Activated CD4-positive, alpha-beta T cell treated with anti-CD3 and anti-CD28 coated beads, Interleukin-2, amount 50 U/mL, for 4 hours (primary cell): ENCODE data around the gene ZNF774.
A peak's percentile ranks its signal among the peaks of the same experiment; 100 is the strongest.
"Not testable (repeated sequence)": the region's sequence is repeated elsewhere in the genome, so short reads cannot be mapped to it uniquely, and the experiment has no call there.

Source experiments
- DNase-seq, 2 experiments: peaks; one replicate each; pipeline ENCODE4 v3.0.0-alpha.2; 2020

The ZNF774 gene

DNA sequence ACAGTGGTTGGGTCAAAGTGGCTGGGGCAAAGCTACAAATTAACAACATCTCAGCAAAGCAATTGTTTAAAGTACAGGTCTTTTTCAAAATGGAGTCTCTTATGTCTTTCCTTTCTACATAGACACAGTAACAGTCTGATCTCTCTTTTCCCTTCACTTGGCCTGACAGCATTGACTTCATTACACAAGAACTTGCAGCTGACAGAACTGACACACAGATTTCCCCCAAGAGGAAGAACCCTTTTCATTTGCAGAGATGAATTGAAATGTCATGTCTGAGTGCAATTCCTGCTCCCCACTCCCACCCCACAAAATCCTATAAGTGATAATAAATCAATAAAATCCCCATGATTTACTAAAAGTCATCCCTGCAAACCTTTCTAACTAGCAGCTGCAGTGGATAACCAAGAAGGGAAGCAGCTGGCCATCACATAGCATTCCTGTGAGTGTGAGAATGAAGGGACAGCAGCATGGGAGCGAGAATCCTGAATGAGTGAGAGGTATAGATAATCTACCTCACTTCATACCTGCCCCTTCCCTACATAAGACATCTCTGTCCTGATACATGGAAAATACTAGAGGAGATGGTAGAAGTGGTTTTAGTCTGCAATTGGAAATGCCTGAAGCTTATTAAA is 4.5 kb upstream of the ZNF774 start:
- DNase-seq: not testable (repeated sequence)

DNA sequence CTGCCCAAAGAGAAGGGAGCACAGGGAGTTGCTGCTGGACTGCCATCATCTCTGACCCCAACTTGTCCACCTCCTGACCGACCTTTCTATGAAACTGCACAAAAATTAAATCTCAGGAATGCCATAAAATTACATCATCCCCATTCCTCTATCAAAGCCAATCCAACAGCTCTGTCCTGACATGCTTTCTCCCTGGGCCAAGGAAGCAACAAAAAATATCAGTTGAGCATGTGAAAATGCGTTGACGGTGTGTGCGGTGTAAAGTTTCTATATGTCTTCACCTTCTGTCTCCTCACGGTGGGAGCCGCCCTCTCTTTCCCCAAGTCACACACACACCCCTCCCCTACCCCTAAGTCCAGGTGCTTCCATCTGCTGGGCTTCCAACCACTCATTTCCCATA is 3.6 kb upstream of the ZNF774 start:
- no peak for DNase-seq

DNA sequence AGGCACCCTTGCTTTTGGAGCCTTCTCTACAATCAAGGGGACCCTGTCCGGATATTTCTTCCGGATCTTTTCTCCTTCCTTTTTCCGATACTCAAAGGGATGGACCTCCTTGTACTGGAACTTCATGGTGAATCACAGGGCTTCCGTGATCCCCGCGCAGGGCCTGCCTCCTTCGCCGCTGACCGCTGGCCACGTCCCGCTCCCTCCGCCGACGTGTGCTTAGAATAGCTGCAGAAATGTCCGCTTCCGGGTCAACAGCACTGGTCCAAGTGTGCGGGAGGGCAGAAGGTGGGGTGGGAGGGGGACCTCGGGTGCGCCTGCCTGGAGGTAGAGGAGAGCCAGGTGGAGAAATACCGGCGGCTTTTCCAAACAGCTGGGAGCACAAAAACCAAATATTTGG is 3.0 kb upstream of the ZNF774 start:
- DNase-seq: no peak

DNA sequence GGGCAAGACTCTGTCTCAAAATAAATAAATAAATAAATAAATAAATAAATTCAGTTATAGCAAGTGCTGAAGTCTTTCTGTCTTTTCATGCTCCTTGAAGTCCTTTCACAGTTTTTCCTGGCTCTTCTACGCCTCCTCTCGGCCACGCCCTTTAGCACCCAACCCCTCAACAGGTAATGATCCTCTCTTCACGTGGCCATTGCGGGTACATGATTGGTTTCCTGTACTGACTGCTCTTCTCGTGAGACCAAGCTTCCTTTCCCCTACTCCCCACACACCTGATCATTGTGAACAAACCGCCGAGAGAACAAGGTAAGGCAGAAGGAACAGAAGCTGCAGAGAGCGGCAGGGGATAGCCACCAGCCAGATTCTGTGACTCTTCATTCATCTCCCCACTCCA is 2.3 kb upstream of the ZNF774 start:
- no peak for DNase-seq

DNA sequence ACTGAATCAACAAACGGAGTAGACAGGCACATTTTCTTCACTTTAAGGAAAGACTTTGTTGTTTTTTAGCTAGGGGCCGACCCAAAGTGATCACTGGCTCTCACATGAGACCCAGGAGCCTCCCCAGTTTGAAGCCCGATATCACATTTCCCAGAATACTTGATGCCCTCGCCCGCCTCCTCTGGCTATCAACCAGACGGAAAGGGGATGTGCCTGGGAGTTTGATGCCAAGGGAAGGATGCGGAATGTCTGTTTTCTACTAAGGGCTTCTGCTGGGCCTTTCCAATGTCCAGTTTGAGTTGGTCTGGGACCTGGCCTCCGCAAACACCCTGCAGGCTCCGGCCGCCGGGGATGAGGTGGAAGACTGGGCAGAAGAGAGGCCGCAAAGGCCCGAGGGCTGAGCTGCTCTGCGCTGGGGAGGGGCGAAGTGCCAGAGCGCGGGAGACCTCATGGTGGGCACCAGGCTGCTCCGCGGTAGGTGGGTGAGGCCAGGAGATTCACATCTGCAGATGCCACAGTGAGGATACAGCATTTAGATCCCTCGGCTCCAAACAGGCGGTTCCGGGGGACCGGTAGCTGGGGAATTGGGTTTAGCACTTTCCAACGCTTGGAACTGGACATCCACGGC is 491 bp upstream of the ZNF774 start:
- DNase-seq: no peak

DNA sequence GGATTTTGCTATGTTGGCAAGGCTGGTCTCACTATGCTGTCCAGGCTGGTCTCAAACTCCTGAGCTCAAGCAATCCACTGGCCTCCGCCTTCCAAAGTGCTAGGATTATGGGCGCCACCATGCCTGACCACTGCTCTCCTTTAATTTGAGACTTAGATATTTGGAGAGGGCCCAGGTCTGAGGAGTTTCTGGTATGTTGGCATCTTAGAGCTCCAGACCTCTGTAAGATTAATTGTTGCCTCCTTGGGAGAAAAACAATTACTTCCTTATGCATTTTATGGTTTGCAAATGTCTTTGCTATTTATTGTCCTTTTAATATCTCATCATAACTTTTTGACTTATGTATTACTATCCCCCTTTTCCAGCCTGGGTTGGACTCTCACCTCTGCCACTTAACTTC is 2.9 kb downstream of the ZNF774 start:
- DNase-seq: no peak

DNA sequence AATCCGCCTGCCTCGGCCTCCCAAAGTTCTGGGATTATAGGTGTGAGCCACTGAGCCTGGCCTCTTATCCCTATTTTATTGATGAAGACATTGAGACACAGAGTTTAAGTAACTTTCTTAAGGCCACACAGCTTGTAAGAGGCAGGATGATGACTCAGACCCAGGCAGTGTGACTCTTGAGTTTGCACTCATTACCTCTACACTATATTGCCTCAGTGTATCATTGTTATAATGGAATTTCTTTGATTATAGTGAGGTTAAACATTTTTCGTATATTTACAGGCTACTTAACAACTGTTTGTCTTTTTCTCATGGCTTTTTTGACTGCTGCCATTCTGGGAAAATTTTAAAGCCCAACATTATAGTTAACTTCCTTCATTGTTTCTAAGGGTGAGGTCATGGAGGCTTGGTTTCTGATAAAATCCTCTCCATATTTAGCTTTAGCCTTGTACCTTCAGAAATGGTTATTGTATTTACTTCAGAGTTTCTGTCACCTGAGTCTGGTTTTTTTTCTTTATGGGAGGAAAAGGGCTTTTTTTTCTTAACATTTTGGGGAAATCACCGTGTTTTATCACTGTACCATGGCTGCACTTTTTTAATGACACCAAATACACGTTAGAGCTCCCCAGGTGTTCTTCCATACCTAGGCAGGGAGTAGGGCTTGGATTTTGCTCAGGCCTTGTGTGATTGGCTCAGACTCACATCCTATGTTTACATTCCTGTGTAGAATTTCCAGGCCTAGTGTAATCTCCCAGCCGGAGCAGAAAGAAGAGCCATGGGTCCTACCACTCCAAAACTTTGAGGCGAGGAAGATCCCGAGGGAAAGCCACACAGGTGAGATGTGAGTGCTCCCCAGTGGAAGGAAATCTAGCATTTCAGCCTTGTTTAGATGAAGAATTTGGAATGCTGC is 6.3 kb downstream of the ZNF774 start:
- DNase-seq: no peak

DNA sequence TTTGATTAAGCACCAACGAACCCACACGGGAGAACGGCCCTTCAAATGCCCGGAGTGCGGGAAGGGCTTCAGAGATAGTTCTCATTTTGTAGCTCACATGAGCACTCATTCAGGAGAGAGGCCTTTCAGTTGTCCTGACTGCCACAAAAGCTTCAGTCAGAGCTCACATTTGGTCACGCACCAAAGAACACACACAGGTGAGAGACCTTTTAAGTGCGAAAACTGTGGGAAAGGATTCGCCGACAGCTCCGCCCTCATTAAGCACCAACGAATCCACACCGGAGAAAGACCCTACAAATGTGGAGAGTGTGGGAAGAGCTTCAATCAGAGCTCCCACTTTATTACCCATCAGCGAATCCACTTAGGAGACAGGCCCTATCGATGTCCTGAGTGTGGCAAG is 8.7 kb downstream of the ZNF774 start:
- no peak for DNase-seq

DNA sequence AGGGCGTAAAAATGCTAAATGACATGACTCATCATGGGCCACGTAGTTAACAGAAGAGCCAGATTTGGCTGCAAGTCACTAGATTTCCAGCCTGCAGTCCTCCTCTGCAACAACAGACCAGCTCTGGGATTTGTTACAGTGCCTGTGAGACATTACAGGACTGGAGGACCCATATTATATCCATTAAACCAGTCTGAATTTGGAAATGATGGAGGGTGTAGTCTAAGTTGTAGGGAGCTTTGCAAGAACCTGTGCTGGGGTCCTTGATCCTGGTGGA is 10.8 kb downstream of the ZNF774 start:
- no peak for DNase-seq

DNA sequence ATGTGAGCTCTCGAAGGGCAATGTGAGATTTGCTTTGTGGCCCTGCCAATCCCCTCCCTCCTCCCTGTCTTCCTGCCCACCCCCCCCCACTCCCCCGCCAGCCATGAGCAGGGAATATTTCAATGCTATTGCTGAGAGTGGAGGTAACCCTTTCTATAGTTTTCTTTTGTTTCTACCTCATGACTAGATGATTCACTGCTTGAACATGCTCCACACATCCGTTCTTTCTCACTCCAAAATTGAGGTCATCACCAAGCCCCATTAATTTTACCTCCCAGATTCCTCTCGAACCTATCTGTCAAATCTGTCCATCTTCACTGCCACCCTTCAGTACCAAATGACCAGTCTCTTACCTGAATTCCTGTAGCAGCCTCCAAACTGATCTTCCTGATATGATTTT is 12.2 kb downstream of the ZNF774 start:
- no peak for DNase-seq

DNA sequence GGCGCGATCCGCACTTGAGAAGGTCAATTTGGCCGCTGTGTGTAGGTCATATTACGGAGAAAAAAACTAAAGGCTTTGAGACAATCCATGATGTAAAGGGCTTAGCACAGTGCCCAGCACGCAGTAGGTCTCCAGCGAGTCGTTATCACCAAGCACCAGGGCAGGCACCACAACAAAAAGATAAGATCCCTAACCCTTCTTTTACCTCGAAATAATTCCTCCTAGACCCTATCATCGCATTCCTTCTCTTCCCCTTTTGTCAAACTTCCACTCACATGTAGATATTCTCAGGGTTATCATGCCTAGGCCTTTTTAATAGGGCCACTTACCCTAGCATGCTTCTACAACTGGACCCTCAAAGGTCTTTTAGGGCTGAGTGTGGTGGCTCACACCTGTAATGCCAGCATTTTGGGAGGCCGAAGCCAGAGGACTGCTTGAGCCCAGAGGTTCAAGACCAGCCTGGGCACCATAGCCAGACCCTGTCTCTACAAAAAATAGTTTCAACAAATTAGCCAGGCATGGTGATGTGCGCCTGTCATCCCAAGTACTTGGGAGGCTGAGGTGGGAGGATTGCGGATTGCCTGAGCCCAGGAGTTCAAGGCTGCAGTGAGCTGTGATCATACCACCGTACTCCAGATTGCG is 13.5 kb downstream of the ZNF774 start:
- no peak for DNase-seq

DNA sequence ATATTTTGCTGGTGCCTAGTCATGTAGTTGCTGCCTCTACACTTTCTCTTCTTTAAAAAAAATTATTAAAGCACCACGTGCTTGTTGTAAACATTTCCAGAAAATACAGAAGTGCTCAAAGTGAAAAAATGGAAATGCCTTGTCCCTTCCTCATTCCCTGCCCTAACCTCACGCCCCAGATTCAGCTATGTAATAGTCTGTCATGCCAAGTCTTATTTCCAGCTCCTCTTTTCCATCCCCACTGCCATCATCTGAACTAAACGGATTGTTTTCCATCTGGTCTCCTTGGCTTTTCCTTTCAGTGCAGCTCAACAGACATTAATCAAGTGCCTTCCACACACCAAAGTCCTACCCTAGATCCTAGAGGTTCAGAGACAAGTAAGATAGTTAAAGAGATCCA is 15.5 kb downstream of the ZNF774 start:
- DNase-seq: no peak

DNA sequence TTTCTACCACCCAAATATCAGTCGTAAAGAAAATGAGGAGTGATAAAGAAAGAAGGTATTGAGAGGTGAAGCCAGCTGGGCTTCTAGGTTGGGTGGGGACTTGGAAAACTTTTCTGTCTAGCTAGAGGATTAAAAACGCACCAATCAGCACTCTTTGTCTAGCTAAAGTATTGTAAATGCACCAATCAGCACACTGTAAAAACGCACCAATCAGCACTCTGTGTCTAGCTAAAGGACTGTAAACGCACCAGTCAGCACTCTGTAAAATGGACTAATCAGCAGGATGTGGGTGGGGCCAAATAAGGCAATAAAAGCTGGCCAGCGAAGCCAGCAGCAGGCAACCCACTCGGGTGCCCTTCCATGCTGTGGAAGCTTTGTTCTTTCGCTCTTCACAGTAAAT is 23.0 kb downstream of the ZNF774 start:
- DNase-seq: no peak

DNA sequence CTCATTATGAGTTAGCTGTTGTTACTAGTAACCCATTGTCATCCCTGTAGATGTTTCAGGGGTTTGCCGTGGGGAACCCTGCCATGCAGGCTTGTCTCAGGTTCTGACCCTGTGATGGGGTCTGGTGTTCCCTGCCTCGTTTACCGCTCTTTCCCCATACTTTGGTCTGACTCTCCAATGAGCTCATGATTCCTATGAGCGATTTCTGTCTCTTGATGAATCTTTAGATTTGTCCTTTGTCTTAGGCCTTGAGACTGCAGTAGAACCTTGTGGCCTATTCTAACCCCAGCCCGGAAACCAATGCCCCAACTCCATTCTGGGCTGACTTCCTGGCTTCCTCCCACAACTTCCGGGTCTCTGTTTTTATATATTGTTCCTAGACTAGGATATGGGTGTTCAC is 24.7 kb downstream of the ZNF774 start:
- peak; percentile 38 to 44 for DNase-seq

DNA sequence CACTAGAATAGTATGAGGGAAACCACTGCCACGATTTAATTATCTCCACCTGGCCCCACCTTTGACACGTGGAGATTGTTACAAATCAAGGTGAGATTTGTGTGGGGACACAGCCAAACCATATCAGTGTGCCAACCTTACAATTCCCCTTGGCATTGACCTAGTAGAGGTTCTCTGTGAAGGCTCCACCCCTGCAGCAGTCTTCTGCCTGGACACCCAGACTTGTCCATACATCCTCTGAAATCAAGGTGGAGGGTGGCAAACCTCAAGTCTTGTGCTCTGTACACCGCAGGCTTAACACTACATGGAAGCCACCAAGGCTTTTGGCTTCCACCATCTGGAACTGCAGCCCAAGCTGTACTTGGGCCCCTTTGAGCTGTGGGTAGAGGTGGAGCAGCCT is 27.2 kb downstream of the ZNF774 start:
- DNase-seq: no peak

DNA sequence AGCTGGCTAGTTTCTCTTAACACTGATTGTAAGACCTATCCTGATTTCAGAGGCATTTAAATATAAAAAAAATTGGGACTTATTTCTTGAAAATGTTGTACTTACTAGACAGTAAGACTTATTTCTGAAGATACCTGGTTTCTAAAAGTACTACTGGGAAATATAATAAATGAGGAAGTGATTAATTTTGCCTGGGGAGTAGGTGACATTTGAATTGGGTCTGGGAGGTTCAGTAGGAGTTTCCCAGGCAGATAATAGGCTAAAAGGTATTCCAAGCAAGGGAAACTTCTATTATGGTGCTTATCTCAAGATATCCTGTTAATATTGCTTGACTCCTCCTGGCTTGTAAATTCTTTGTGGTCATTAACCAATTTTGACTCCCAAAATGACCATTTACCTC is 29.4 kb downstream of the ZNF774 start:
- DNase-seq: no peak

DNA sequence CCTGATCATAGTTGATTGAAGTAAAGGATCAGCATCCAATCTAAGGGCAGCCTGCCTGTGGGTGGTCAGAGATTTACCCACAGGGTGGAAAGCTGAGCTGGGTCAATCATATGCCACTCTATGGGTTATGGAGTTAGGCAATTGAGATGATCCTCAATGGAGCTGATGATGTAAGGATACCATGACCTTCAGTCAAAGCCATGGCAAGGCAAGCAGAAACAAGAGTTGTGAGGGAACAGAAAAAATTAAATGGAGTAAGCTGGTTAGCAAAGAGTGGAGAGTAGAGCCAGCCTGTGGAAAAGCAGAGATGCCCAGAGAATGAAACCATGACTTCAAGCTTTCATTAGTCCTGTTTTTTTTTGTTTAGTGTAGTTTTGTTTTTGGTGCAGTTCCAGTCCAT is 30.2 kb downstream of the ZNF774 start:
- no peak for DNase-seq

DNA sequence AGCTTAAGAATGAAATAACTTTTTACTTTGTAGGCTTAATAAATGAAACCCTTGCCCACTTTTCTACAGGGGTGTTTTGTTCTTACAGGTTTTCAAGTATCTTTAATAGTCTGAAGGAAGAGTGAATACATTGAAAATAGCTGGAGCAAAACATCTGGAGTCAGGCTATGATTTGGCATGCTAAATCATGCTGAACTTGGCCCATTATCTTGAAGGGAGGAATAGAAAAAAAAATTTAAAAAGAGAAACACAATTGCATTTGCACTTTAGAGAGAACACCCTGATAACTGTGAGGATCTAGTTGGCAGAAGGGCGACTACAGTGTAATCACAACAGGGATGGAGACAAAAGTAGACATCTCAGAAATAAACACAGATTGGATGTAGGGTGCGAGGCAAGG is 34.1 kb downstream of the ZNF774 start:
- no peak for DNase-seq

DNA sequence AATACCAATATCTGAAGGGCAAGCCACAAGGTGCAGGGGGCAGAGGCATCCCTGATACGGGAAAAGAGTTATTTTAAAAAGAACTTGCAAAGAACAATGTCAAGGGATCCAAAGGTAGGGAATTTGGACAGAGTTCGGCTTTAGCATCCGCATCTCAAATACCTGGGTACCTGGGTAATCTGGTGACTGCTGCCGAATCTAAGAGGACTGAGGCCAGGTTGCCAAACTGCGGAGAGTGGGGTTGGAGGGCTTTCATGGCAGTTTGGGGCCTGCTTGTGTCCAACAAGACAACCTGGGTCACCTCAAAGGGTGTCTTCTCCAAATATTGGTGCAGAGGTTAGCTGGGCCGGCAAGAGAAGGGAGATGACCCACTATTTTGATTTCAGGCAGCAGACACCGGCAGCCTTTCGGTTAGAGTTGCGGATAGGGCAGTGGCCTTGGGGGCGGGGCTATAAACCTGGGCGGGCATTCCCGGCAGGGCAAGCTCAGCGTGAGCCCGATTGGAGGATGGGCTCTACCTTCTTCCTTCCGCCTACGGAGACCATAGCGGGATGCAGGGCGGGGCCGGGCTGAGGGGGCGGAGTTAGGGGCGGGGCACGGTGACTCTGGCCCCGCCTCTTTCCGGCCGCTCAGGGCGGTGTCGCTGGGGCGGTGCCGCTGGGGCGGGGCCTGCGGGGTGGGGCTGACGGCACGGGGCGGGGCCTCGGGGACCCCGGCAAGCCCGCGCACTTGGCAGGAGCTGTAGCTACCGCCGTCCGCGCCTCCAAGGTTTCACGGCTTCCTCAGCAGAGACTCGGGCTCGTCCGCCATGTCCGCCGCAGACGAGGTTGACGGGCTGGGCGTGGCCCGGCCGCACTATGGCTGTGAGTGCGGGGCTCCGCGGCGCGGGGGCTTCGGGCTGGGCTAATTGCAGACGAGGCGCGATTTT is 35.7 kb downstream of the ZNF774 start, which contains the start of gene IQGAP1:
TSS of gene IQGAP1 (plus strand) at position 709 of the 928 bp plus-strand sequence. CDS start at position 809, 100 bp downstream.
- DNase-seq: peak; percentile 96

DNA sequence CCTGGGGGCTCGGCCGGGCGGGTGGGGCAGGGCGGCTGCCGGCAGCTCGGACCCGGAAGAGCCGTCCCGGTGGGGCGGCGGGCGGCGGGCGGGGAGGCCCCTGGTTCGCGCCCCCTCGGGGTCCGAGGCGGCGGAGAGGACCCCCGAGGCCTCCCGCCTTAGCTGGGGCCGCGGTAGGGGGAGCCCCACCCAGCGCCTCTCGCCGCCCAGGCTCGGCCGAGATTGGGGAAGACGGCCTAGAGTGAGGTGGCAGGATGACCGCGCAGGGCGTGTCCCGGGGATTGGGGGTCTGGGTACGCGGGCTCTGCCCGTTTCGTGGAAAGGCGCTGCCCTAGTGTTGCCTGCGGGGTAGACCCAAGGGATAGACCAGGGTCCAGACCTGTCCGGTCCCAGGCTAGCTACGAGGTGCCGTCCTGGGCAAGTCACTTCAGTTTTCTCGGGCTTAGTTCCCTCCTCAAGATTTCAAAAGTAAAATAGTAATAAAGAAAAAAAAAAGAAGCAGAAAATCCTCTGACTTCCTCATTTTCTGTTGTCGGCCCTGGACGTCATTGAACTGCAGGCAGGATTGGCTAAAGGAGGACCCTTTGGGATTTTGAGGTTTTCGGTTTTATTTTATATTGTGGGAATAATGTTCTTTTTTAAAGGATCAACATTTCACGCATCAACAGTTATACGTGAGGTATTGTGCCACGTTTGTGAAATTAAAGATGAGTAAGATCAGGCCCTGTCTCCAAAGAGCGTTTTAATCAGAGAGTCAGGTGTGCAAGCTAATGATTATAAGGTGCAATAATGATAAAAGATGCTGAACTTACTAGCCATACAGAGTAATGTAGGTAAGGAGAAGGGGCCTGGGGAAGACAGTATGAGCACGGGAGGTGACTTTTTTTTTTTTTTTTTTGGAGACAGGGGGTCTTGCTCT is 36.6 kb downstream of the ZNF774 start:
- DNase-seq: peak; percentile 16 to 27

DNA sequence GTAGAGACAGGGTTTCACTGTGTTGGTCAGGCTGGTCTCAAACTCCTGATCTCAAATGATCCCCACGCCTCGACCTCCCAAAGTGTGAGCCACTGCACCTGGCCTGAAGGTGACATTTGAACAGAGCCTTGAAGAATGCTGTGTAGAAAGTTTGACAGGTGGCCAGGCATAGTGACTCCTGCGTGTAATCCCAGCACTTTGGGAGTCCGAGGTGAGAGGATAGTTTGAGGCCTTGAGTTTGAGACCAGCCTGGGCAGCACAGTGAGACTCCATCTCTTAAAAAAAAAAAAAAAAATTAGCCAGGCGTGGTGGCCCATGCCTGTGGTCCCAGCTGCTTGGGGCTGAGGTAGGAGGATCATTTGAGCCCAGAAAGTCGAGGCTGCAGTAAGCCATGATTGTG is 37.4 kb downstream of the ZNF774 start:
- no peak for DNase-seq
